MM.1S (cell line): ENCODE results near the gene CFAP54.

Source experiments
- EZH2 ChIP-seq: fragments of 300-600 bp; sonication (generic); optimal IDR thresholded peaks from 2 replicates; pipeline ENCODE3; 2017; ENCODE audit warnings: low read depth, mild to moderate bottlenecking, antibody characterized with exemption, low read length, mixed read lengths
- EZH2phosphoT487 ChIP-seq: fragments of 300-600 bp; sonication (generic); IDR thresholded peaks from 2 replicates; pipeline ENCODE4 v1.6.1; 2018; ENCODE audit warnings: antibody characterized with exemption, low read length
- TF ChIP-seq, protein P1 (sequence below): fragments of 300-600 bp; sonication (generic); IDR thresholded peaks from 2 replicates; pipeline ENCODE4 v1.5.1; 2016; ENCODE audit warnings: antibody characterized with exemption, low read length, mixed read lengths

DNA sequence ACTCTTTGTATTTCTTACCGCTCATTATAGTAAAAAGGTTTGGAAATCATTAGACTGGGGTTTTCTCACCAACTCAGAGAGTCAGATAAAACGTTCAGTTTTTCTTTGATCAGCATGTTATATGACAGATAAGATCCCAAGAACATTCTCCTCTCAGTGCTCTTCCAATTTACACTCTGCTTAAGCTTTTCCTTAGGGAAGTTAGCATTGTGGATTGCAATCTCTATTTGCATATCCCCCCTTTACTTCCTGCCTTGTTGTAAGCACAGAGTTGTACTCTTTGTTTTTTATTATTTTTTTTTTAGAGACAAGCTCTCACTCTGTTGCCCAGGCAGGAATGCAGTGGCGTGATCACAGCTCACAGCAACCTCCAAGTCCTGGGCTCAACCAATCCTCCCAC is 11.4 kb upstream of the CFAP54 start:
- TF ChIP-seq, protein P1, sequence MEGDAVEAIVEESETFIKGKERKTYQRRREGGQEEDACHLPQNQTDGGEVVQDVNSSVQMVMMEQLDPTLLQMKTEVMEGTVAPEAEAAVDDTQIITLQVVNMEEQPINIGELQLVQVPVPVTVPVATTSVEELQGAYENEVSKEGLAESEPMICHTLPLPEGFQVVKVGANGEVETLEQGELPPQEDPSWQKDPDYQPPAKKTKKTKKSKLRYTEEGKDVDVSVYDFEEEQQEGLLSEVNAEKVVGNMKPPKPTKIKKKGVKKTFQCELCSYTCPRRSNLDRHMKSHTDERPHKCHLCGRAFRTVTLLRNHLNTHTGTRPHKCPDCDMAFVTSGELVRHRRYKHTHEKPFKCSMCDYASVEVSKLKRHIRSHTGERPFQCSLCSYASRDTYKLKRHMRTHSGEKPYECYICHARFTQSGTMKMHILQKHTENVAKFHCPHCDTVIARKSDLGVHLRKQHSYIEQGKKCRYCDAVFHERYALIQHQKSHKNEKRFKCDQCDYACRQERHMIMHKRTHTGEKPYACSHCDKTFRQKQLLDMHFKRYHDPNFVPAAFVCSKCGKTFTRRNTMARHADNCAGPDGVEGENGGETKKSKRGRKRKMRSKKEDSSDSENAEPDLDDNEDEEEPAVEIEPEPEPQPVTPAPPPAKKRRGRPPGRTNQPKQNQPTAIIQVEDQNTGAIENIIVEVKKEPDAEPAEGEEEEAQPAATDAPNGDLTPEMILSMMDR = no peak
- TF ChIP-seq EZH2phosphoT487 = no peak
- no peak for TF ChIP-seq EZH2
